ENCODE data around the gene INTS3.
A peak's percentile ranks its signal among the peaks of the same experiment; 100 is the strongest.
"Not testable (repeated sequence)": the region's sequence is repeated elsewhere in the genome, so short reads cannot be mapped to it uniquely, and the experiment has no call there.

The INTS3 gene

GRCh38 chr1:153699768-153700167, 28.1 kb upstream of the INTS3 start:
- DNase-seq: no peak

GRCh38 chr1:153705484-153705883, 22.4 kb upstream of the INTS3 start:
- no peak for DNase-seq

- no peak for DNase-seq
Measured at GRCh38 chr1:153711026-153711425, 16.8 kb upstream of the INTS3 start.

GRCh38 chr1:153716211-153716610, 11.6 kb upstream of the INTS3 start:
- not testable (repeated sequence) for DNase-seq

GRCh38 chr1:153717330-153717729, 10.5 kb upstream of the INTS3 start:
- DNase-seq: no peak

- no peak for DNase-seq
Measured at GRCh38 chr1:153723687-153724086, 4.2 kb upstream of the INTS3 start.

- not testable (repeated sequence) for DNase-seq
Measured at GRCh38 chr1:153724634-153725033, 3.2 kb upstream of the INTS3 start.

- DNase-seq: peak in 1 of 2 donors; percentile 46
Measured at GRCh38 chr1:153728305-153729066, 636 bp downstream of the INTS3 start.

GRCh38 chr1:153730468-153730988, 2.7 kb downstream of the INTS3 start:
- no peak for DNase-seq

GRCh38 chr1:153733970-153734369, 6.1 kb downstream of the INTS3 start:
- DNase-seq: no peak

GRCh38 chr1:153734396-153735089, 6.7 kb downstream of the INTS3 start:
- no peak for DNase-seq

GRCh38 chr1:153735090-153735420, 7.2 kb downstream of the INTS3 start:
- DNase-seq: no peak

GRCh38 chr1:153741986-153742385, 14.1 kb downstream of the INTS3 start:
- no peak for DNase-seq

- no peak for DNase-seq
Measured at GRCh38 chr1:153742411-153743142, 14.7 kb downstream of the INTS3 start.

GRCh38 chr1:153745417-153745816, 17.6 kb downstream of the INTS3 start:
- DNase-seq: no peak

- no peak for DNase-seq
Measured at GRCh38 chr1:153746174-153746573, 18.3 kb downstream of the INTS3 start.

- DNase-seq: no peak
Measured at GRCh38 chr1:153748903-153749302, 21.1 kb downstream of the INTS3 start.

- peak; percentile 70 to 83 for DNase-seq
Measured at GRCh38 chr1:153749408-153750005, 21.7 kb downstream of the INTS3 start.

GRCh38 chr1:153750026-153750995, 22.5 kb downstream of the INTS3 start:
- DNase-seq: no peak

GRCh38 chr1:153752072-153752471, 24.2 kb downstream of the INTS3 start:
- DNase-seq: no peak

- no peak for DNase-seq
Measured at GRCh38 chr1:153752571-153753195, 24.8 kb downstream of the INTS3 start.
